ENCODE measurements around the gene NACC1.

GRCh38 chr19:13149628-13150186 lies 31.6 kb downstream of the NACC1 start:
- TF ChIP-seq EZH2phosphoT487 (IDR thresholded peaks at IDR 0.05; ENCODE audit: low read length), result no peak
- TF ChIP-seq CTCF (IDR thresholded peaks at IDR 0.05; ENCODE audit: low read length), result no peak

Data from MM.1S (cell line).